Loucy (cell line): ENCODE results near the gene AFF4.

ENCODE experiments used
- H2AFZ ChIP-seq: fragments of 200-600 bp; sonication (generic); 2 replicates; pipeline ENCODE4 v1.6.0; 2016; ENCODE audit warnings: antibody characterized with exemption, mild to moderate bottlenecking, low read length, moderate library complexity
- H3F3A ChIP-seq: fragments of 200-600 bp; 2 replicates; pipeline ENCODE4 v1.6.0; 2016; ENCODE audit warnings: antibody characterized with exemption, low read depth, mild to moderate bottlenecking
- H3K27me3 ChIP-seq: fragments of 200-600 bp; sonication (generic); 2 replicates; pipeline ENCODE4 v1.6.1; 2014; ENCODE audit warnings: low read length, mild to moderate bottlenecking; ENCODE audit not compliant: insufficient read depth, poor library complexity, severe bottlenecking
- H3K36me3 ChIP-seq: fragments of 200-600 bp; sonication (generic); 2 replicates; pipeline ENCODE4 v1.6.1; 2016; ENCODE audit warnings: low read length; ENCODE audit not compliant: insufficient read depth
- H3K4me1 ChIP-seq: fragments of 200-600 bp; sonication (generic); 2 replicates; pipeline ENCODE4 v1.5.1; 2014; ENCODE audit warnings: low read length, mild to moderate bottlenecking; ENCODE audit not compliant: insufficient read depth, poor library complexity, severe bottlenecking
- H3K4me2 ChIP-seq: fragments of 200-600 bp; sonication (generic); 2 replicates; pipeline ENCODE4 v1.6.0; 2014; ENCODE audit warnings: antibody characterized with exemption, low read length, low read depth, mild to moderate bottlenecking; ENCODE audit not compliant: poor library complexity, severe bottlenecking
- H3K4me3 ChIP-seq: fragments of 200-600 bp; sonication (generic); 2 replicates; pipeline ENCODE4 v1.5.1; 2014; ENCODE audit warnings: low read length, mild to moderate bottlenecking, mixed read lengths; ENCODE audit not compliant: poor library complexity, severe bottlenecking
- H3K79me2 ChIP-seq: fragments of 200-600 bp; sonication (generic); 2 replicates; pipeline ENCODE4 v1.6.1; 2014; ENCODE audit warnings: low read length; ENCODE audit not compliant: insufficient read depth
- H3K9ac ChIP-seq: fragments of 200-600 bp; sonication (generic); 2 replicates; pipeline ENCODE4 v1.6.0; 2014; ENCODE audit warnings: mild to moderate bottlenecking, low read depth, low read length, moderate library complexity; ENCODE audit not compliant: poor library complexity, severe bottlenecking
- H3K9me2 ChIP-seq: fragments of 200-600 bp; sonication (generic); replicated peaks from 2 replicates; pipeline ENCODE4 v1.6.1; 2016; ENCODE audit warnings: low read depth, low read length, mixed read lengths
- H3K9me3 ChIP-seq: fragments of 200-600 bp; sonication (generic); 2 replicates; pipeline ENCODE4 v1.6.1; 2014; ENCODE audit warnings: mild to moderate bottlenecking, antibody characterized with exemption, low read length, low read depth; ENCODE audit not compliant: insufficient read depth
- H4K20me1 ChIP-seq: fragments of 200-600 bp; sonication (generic); 2 replicates; pipeline ENCODE4 v1.6.0; 2014; ENCODE audit warnings: antibody characterized with exemption, low read length, mild to moderate bottlenecking; ENCODE audit not compliant: insufficient read depth, poor library complexity, severe bottlenecking
- EZH2phosphoT487 ChIP-seq: fragments of 200-600 bp; IDR thresholded peaks from 2 replicates; pipeline ENCODE4 v1.6.1; 2018; ENCODE audit warnings: antibody characterized with exemption, mild to moderate bottlenecking, moderate library complexity, borderline replicate concordance
- TF ChIP-seq, protein P1 (sequence below): fragments of 200-600 bp; sonication (generic); conservative IDR thresholded peaks from 2 replicates; pipeline ENCODE4 v1.5.1; 2014; ENCODE audit warnings: mild to moderate bottlenecking, antibody characterized with exemption, low read length

AFF4 gene

GRCh38 chr5:132887283-132887682 is 76.2 kb downstream of the AFF4 start:
- Histone ChIP-seq H3K36me3 (peaks cover 26% of the 10 kb centered on the region; the same call in 1 of the 2 replicates), H3K4me2 (no peak overlapping the region), H3K79me2 (no peaks in the 10 kb centered on the region), H3K27me3 (no peaks in the 10 kb centered on the region), H3K9me3 (no peaks in the 10 kb centered on the region), H3K4me1 (no peaks in the 10 kb centered on the region), H4K20me1 (no peaks in the 10 kb centered on the region), H3K9me2 (no peaks in the 10 kb centered on the region), H2AFZ (no peak overlapping the region), H3K9ac (no peak overlapping the region), H3K4me3 (no peak overlapping the region), H3F3A (no peaks in the 10 kb centered on the region)
- no peak for TF ChIP-seq EZH2phosphoT487
- TF ChIP-seq, protein P1, sequence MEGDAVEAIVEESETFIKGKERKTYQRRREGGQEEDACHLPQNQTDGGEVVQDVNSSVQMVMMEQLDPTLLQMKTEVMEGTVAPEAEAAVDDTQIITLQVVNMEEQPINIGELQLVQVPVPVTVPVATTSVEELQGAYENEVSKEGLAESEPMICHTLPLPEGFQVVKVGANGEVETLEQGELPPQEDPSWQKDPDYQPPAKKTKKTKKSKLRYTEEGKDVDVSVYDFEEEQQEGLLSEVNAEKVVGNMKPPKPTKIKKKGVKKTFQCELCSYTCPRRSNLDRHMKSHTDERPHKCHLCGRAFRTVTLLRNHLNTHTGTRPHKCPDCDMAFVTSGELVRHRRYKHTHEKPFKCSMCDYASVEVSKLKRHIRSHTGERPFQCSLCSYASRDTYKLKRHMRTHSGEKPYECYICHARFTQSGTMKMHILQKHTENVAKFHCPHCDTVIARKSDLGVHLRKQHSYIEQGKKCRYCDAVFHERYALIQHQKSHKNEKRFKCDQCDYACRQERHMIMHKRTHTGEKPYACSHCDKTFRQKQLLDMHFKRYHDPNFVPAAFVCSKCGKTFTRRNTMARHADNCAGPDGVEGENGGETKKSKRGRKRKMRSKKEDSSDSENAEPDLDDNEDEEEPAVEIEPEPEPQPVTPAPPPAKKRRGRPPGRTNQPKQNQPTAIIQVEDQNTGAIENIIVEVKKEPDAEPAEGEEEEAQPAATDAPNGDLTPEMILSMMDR: no peak

DNA sequence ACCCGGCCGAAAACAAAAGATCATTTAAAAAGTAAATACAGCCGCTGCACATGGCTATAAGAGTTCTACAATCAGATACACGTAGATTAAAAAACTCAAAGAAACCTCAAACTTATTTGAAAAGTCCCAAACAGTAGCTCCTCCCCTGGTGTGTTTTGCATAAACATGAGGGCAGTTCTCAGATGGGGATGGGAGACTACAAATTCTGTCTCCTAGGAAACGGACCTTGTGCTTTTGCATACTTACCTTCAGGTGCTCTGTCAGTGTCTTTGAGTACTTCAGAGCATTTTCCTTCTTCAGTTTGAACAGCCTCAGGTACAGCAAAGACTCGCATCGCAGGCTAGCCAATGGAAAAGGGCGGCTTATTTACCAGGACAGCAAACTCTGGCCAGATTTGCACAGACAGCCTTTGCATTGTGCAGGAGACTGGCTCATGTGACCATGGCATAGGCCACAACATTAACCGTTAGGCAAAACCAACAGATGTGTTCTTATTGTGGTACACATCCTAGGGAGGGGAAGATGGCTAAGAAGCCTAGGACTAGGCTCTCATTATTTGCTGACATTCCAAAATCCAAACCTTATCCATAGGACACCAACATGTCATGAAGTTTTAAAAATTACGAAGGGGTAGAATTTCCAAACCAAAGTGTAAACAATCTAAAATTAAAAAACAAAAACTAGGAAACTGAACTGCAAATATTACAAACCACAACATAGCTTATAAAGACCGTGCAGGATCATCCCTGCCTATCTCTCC is 77.2 kb downstream of the AFF4 start:
- Histone ChIP-seq H3K36me3 (peaks cover 23% of the 10 kb centered on the region; the same call in 1 of the 2 replicates), H3K27me3 (no peaks in the 10 kb centered on the region), H3K9me2 (no peaks in the 10 kb centered on the region), H3K4me3 (no peak overlapping the region), H3F3A (no peaks in the 10 kb centered on the region), H4K20me1 (no peaks in the 10 kb centered on the region), H3K9ac (no peak overlapping the region), H3K79me2 (no peaks in the 10 kb centered on the region), H3K9me3 (no peaks in the 10 kb centered on the region), H3K4me1 (no peaks in the 10 kb centered on the region), H3K4me2 (no peak overlapping the region), H2AFZ (no peak overlapping the region)
- TF ChIP-seq EZH2phosphoT487: no peak
- TF ChIP-seq, protein P1: no peak

DNA sequence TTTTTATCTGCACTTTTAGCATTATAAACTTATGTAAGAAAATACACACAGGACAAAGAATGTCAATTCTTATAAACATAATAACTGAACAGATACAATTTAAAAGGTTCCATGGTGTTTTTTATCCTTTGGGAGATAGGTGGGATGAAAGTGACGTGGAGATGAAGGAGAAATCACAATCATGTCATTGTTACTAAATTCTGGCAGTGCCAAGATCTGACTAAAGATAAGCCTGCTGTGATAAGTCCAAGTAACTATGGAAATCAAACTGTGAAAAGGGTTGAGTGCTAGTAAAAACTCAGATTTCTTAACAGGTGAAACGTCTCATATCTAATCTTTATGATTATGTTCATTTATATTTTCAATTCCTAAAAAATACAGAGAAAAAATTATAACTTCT is 78.9 kb downstream of the AFF4 start:
- Histone ChIP-seq H3K9ac (no peak overlapping the region), H3K9me3 (no peaks in the 10 kb centered on the region), H3K4me2 (no peak overlapping the region), H3K36me3 (peaks cover 33% of the 10 kb centered on the region; the same call in 1 of the 2 replicates), H3K4me3 (no peak overlapping the region), H3F3A (no peaks in the 10 kb centered on the region), H3K79me2 (no peaks in the 10 kb centered on the region), H2AFZ (no peak overlapping the region), H3K4me1 (no peaks in the 10 kb centered on the region), H3K9me2 (no peaks in the 10 kb centered on the region), H3K27me3 (no peaks in the 10 kb centered on the region), H4K20me1 (no peaks in the 10 kb centered on the region)
- no peak for TF ChIP-seq EZH2phosphoT487
- TF ChIP-seq, protein P1: no peak
